HepG2 (cell line): Measurements from ENCODE around the gene GSTT2. TPM values are rescaled to one million over a fixed set of nuclear protein-coding genes. Genes with fewer than 3 reads are reported as not detected.
"Not testable (repeated sequence)": the region's sequence is repeated elsewhere in the genome, so short reads cannot be mapped to it uniquely, and the experiment has no call there.

Source experiments
- ATAC-seq: fragments of 200-7000 bp; cut with Tn5 transposase; 3 replicates; pipeline ENCODE4 v1.9.1; 2020; ENCODE audit warnings: mild to moderate bottlenecking, moderate library complexity
- BruUV-seq: library from RNA; stranded (reverse); fragments of 400-500 nt; replicated peaks from 2 replicates; lab custom pipeline; 2021; lab: Mats Ljungman, UMichigan
- CTCF ChIA-PET: fragments of 300-600 bp; formaldehyde crosslinking; extraction: SDS; loops from one replicate; lab custom pipeline; 2021; ENCODE audit warnings: low total read pairs, inconsistent platforms, low intra/inter-chr PET ratio; lab: Yijun Ruan, JAX
- POLR2A ChIA-PET: fragments of 350-600 bp; sonication (Branson Sonifier 250); formaldehyde crosslinking; loops from one replicate; lab custom pipeline; 2020; ENCODE audit warnings: antibody characterized with exemption, inconsistent platforms; lab: Yijun Ruan, JAX
- DNase-seq: peaks from one replicate; pipeline ENCODE4 v3.0.0-alpha.2; 2015; ENCODE audit warnings: low spot score
- FAIRE-seq: peaks from 3 replicates; lab custom pipeline; 2011; peaks lifted over from hg19 to GRCh38; lab: Jason Lieb, UNC
- H2AFZ ChIP-seq: one replicate; pipeline ENCODE4 v1.6.1; 2011; ENCODE audit warnings: low read length, inconsistent platforms
- H3K27ac ChIP-seq: fragments of 300-600 bp; 3 replicates; pipeline ENCODE4 v1.8.0; 2011; ENCODE audit warnings: mixed run types, mild to moderate bottlenecking, mixed read lengths, low read length, inconsistent platforms; ENCODE audit not compliant: insufficient read depth; ENCODE audit errors: extremely low read length
- H3K27me3 ChIP-seq, 2 experiments: fragments of 200-600 bp in 1 of 2; 2 replicates in 1 of 2; 3 replicates in 1 of 2; pipeline versions ENCODE4 v1.6.0 to v1.8.0; 2011; ENCODE audit warnings: low read length in 2 of 2, mild to moderate bottlenecking in 2 of 2, moderate library complexity in 2 of 2, inconsistent platforms in 1 of 2; ENCODE audit not compliant: insufficient read depth in 2 of 2, control insufficient read depth in 1 of 2
- H3K36me3 ChIP-seq, 2 experiments: fragments of 200-600 bp in 1 of 2; replicated peaks in 1 of 2; 2 replicates in 1 of 2; 3 replicates in 1 of 2; pipeline versions ENCODE4 v1.5.1 to v1.8.0; 2011; ENCODE audit warnings: low read length in 2 of 2, inconsistent platforms in 1 of 2; ENCODE audit not compliant: insufficient read depth in 2 of 2, control insufficient read depth in 1 of 2
- H3K4me1 ChIP-seq: 2 replicates; pipeline ENCODE4 v1.5.1; 2012; ENCODE audit warnings: low read length, inconsistent platforms; ENCODE audit not compliant: insufficient read depth
- H3K4me2 ChIP-seq: 2 replicates; pipeline ENCODE4 v1.6.0; 2011; ENCODE audit warnings: low read depth, low read length, inconsistent platforms
- H3K4me3 ChIP-seq, 3 experiments: fragments of 200-600 bp in 1 of 3; sonication (generic), shearing (Covaris generic) in 1 of 3; replicated peaks in 1 of 3; 2 replicates each; pipeline ENCODE4 v1.5.1; 2011 to 2016; ENCODE audit warnings: low read length in 3 of 3, inconsistent platforms in 2 of 3, low read depth in 2 of 3, mild to moderate bottlenecking in 2 of 3, control low read depth in 1 of 3, mixed read lengths in 1 of 3; ENCODE audit not compliant: insufficient read depth in 1 of 3
- H3K79me2 ChIP-seq: one replicate; pipeline ENCODE4 v1.6.1; 2011; ENCODE audit warnings: low read length, inconsistent platforms; ENCODE audit not compliant: insufficient read depth
- H3K9ac ChIP-seq: 2 replicates; pipeline ENCODE4 v1.6.0; 2011; ENCODE audit warnings: mild to moderate bottlenecking, low read depth, low read length, inconsistent platforms; ENCODE audit not compliant: insufficient read depth
- H3K9me3 ChIP-seq: 2 replicates; pipeline ENCODE4 v1.5.1; 2012; ENCODE audit warnings: mild to moderate bottlenecking, low read length
- H4K20me1 ChIP-seq: 2 replicates; pipeline ENCODE4 v1.6.0; 2011; ENCODE audit warnings: inconsistent platforms, mild to moderate bottlenecking, low read length, moderate library complexity; ENCODE audit not compliant: insufficient read depth
- ZNF768 ChIP-seq: sonication (generic); formaldehyde crosslinking; IDR thresholded peaks from 2 replicates; pipeline ENCODE4 v1.4.0; 2020; ENCODE audit warnings: missing genetic modification reagents
- WGBS: methylation state at CpG from one replicate; pipeline ENCODE4 v1.1.6; 2017; ENCODE audit warnings: low lambda C conversion rate; 5-methylcytosine and 5-hydroxymethylcytosine counted together
- in situ Hi-C: cut with HindIII; loops from 2 replicates; pipeline ENCODE4 v1.10.0; 2017; ENCODE audit warnings: low pct_unique_long_range_greater_than_20kb; ENCODE audit not compliant: extremely low pct_ligation_motif_present
- intact Hi-C: fragments of 100-400 bp; cut with micrococcal nuclease; formaldehyde crosslinking; loops from one replicate; pipeline ENCODE4 v1.10.0; 2022; ENCODE audit not compliant: unreplicated experiment
- polyA plus RNA-seq, 8 experiments: library from polyadenylated mRNA; depleted of rRNA in 3 of 8; stranded (reverse) in 7 of 8; unstranded in 1 of 8; fragments of >200 nt; fragmentation: Illumina TruSeq in 4 of 8; extraction: Trizol in 4 of 8; gene quantifications; 2 replicates each; pipeline versions ENCODE4 v1.2.1 to v1.2.3, GENCODE V29; 2011 to 2016; ENCODE audit warnings: low read depth in 4 of 8, missing spikeins in 1 of 8, mixed read lengths in 1 of 8; ENCODE audit not compliant: insufficient read depth in 1 of 8
- total RNA-seq, 5 experiments: library from RNA; depleted of rRNA; stranded (reverse); fragments of >200 nt; fragmentation: Illumina TruSeq; extraction: Trizol; gene quantifications; 2 replicates each; pipeline ENCODE4 v1.2.3, GENCODE V29; 2016; ENCODE audit warnings: low read depth in 1 of 5

The GSTT2 gene
- total and polyA plus RNA-seq, 2 of the 13 experiments (the other 11 are each of a cell fraction or from before 2014, with no cell fraction given): not detected

- H3K4me3 ChIP-seq, H3K9me3 ChIP-seq, H3K4me1 ChIP-seq, DNase-seq, H3K79me2 ChIP-seq, ATAC-seq, H4K20me1 ChIP-seq, POLR2A ChIA-PET, H3K27me3 ChIP-seq, FAIRE-seq, BruUV-seq, H3K9ac ChIP-seq, H3K27ac ChIP-seq, in situ Hi-C loops, CTCF ChIA-PET, H2AFZ ChIP-seq, H3K4me2 ChIP-seq, H3K36me3 ChIP-seq: not testable (repeated sequence)
- WGBS: 58% methylated on average over 3 of the region's 4 CpGs
- TF ChIP-seq ZNF768 (CRISPR knock-in tag): peak; percentile 82
- intact Hi-C loops: loop anchor here (10.0 kb wide), 1 partner anchor 291 kb away; the partner anchor contains the start of gene GGT5
These were observed 26.4 kb upstream of the GSTT2 start for GRCh38 chr22:23953485-23953884.

GRCh38 chr22:23954193-23954990 lies 25.5 kb upstream of the GSTT2 start:
- in situ Hi-C loops, FAIRE-seq: not testable (repeated sequence)

DNA sequence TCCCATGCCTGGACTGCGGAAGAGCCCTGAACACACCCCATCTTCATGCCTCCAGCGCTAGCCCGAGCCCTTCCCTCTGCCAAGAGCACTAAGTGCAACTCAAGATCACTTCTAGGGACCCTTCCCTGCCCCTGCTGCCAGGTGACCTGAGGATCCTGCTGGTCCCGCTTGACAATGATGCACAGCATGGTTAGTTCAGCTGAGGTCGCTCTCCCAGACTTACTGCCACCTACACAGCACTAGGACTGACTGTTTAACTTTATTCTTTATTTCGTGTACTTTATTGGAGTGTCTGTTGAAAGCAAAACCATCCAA lies 25.0 kb upstream of the GSTT2 start:
- H3K36me3 ChIP-seq, CTCF ChIA-PET, ATAC-seq, in situ Hi-C loops, H2AFZ ChIP-seq, H3K79me2 ChIP-seq, H3K4me2 ChIP-seq, BruUV-seq, H3K9me3 ChIP-seq, H3K27me3 ChIP-seq, POLR2A ChIA-PET, H3K9ac ChIP-seq, DNase-seq, H3K4me3 ChIP-seq, H3K27ac ChIP-seq, H4K20me1 ChIP-seq, H3K4me1 ChIP-seq, FAIRE-seq: not testable (repeated sequence)
- 3% methylated on average over 5 of the region's 6 CpGs for WGBS
- intact Hi-C loops: loop anchor here (10.0 kb wide), 1 partner anchor 290 kb away; the partner anchor contains the start of gene GGT5

More at GRCh38 chr22:23954193-23954990, 25.5 kb upstream of the GSTT2 start:
- DNase-seq, H4K20me1 ChIP-seq, BruUV-seq, H3K79me2 ChIP-seq, POLR2A ChIA-PET, H3K4me1 ChIP-seq, H3K4me3 ChIP-seq, H3K9me3 ChIP-seq, H3K27ac ChIP-seq, CTCF ChIA-PET, H3K4me2 ChIP-seq, H3K36me3 ChIP-seq, H3K27me3 ChIP-seq, H3K9ac ChIP-seq, H2AFZ ChIP-seq, ATAC-seq: not testable (repeated sequence)
- WGBS: 21% methylated on average over 8 of the region's 8 CpGs
- intact Hi-C loops: loop anchor here (10.0 kb wide), 1 partner anchor 290 kb away; the partner anchor contains the start of gene GGT5

DNA sequence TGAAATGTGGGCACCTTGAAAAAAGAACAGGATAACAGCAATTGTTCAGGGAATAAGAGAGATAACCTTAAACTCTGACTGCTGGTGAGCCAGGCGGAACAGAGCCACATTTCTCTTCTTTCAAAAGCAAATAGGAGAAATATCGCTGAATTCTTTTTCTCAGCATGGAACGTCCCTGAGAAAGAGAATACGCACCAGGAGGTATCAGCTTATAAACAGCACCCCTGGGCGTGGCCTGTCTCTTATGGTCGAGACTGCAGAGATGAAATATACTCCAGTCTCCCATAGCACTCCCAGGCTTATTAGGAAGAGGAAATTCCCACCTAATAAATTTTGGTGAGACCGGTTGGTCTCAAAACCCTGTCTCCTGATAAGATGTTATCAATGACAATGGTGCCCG lies 24.0 kb upstream of the GSTT2 start:
- CTCF ChIA-PET: interaction anchor here (0.9 kb wide), 1 partner anchor 219 kb away, joined by 5 read pairs; no protein-coding TSS in a partner anchor
- BruUV-seq, ATAC-seq, H3K27ac ChIP-seq, H2AFZ ChIP-seq, in situ Hi-C loops, H3K4me2 ChIP-seq, H4K20me1 ChIP-seq, H3K79me2 ChIP-seq, H3K9ac ChIP-seq, POLR2A ChIA-PET, H3K27me3 ChIP-seq, H3K4me1 ChIP-seq, H3K4me3 ChIP-seq, FAIRE-seq, H3K9me3 ChIP-seq, H3K36me3 ChIP-seq, DNase-seq: not testable (repeated sequence)
- intact Hi-C loops: loop anchor here (10.0 kb wide), 1 partner anchor 289 kb away; the partner anchor contains the start of gene GGT5
- 43% methylated on average over 7 of the region's 8 CpGs for WGBS
